Motor neuron (in vitro differentiated cells): ENCODE measurements around the gene RABAC1. TPM values are rescaled to one million over a fixed set of nuclear protein-coding genes. Genes with fewer than 3 reads are reported as not detected.
"Not testable (repeated sequence)": the region's sequence is repeated elsewhere in the genome, so short reads cannot be mapped to it uniquely, and the experiment has no call there.

Experiments
- ATAC-seq, 8 experiments: fragments of 200-7000 bp; cut with Tn5 transposase; replicated peaks in 6 of 8; 2 replicates each; pipeline ENCODE4 v1.8.0; 2021; ENCODE audit warnings: mild to moderate bottlenecking in 8 of 8, moderate library complexity in 8 of 8
- H3K27ac ChIP-seq, 2 donors: fragments of 250-450 bp; sonication (Bioruptor Pico); 2 replicates each; pipeline ENCODE4 v1.9.0; 2021; ENCODE audit warnings: antibody characterized with exemption in 2 of 2, mild to moderate bottlenecking in 2 of 2, moderate library complexity in 1 of 2
- H3K4me1 ChIP-seq, 2 donors: fragments of 250-450 bp; sonication (Bioruptor Pico); replicated peaks in 1 of 2; 2 replicates each; pipeline ENCODE4 v1.6.1; 2021; ENCODE audit warnings: antibody characterized with exemption in 2 of 2, mild to moderate bottlenecking in 2 of 2, moderate library complexity in 1 of 2
- H3K4me3 ChIP-seq, 5 donors: fragments of 250-450 bp; sonication (Bioruptor Pico); 2 replicates each; pipeline ENCODE4 v1.9.0; 2021; ENCODE audit warnings: antibody characterized with exemption in 5 of 5, mild to moderate bottlenecking in 5 of 5, moderate library complexity in 4 of 5
- WGBS, 10 experiments: fragments of 450-650 bp; shearing (Covaris generic); methylation state at CpG; one replicate each; pipeline ENCODE4 v1.0.0; 2022; 5-methylcytosine and 5-hydroxymethylcytosine counted together
- in situ Hi-C, 9 experiments: fragments of 400-800 bp; cut with MboI; loops; one replicate each; pipeline ENCODE4 v1.15.0; 2021; ENCODE audit warnings: low sequenced_read_pairs in 9 of 9, low pct_unique_long_range_greater_than_20kb in 2 of 9; ENCODE audit not compliant: unreplicated experiment in 9 of 9
- total RNA-seq, 8 experiments: library from RNA; unstranded; fragments of 300-600 nt; gene quantifications; 2 replicates each; pipeline versions ENCODE4 v1.2.3 to v1.2.4, GENCODE V29; 2022

RABAC1 gene
- total RNA-seq, 8 experiments from 2014 or later = 77.0 to 267 (median 181) TPM

- in situ Hi-C loops = loop anchor here in 2 of 9 experiments (10.0 kb wide), 2 partner anchors 72 to 82 kb away; partner anchors contain the start of genes ARHGEF1 (in 1 of the 2) and CD79A (in 1 of the 2)
- no peak for ATAC-seq
- WGBS, 10 experiments = 61 to 100% (median 88%) methylated on average over 1 to 5 of the region's 11 CpGs; no CpG with 5 or more reads in 4 of the 10 experiments
- H3K27ac ChIP-seq = no peak overlapping the region
- H3K4me1 ChIP-seq = peaks cover 5 to 10% of the 10 kb centered on the region in 2 donors
- peak overlapping the region in 2 of 5 donors; percentile 94 to 98 for H3K4me3 ChIP-seq
Observed at GRCh38 chr19:41957161-41957837, 1.8 kb downstream of the RABAC1 start.

DNA sequence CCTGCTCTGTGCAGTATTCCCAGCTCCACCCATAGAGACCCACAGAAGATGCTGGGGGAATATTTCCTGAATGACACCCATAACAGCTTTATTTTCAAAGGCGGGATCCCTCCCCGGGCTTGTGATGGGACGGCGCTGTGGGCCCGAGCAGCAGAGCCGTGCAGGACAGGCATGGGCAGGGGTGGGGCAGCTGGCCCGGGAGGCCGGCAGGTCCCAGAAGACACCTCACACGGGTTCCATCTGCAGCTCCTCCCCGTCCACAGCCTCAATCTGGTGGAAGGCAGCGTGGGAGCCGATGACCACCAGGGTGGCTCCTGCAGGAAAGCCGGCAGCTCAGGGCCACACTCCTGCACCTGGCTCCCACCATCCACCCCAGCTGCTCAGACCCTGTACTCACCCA, 2.5 kb downstream of the RABAC1 start:
- no peak for ATAC-seq
- peaks cover 5 to 12% of the 10 kb centered on the region in 2 donors for H3K4me1 ChIP-seq
- H3K4me3 ChIP-seq = no peak overlapping the region
- in situ Hi-C loops = loop anchor here in 2 of 9 experiments (10.0 kb wide), 2 partner anchors 72 to 82 kb away; partner anchors contain the start of genes ARHGEF1 (in 1 of the 2) and CD79A (in 1 of the 2)
- WGBS, 10 experiments = 93 to 100% (median 96%) methylated on average over 1 to 5 of the region's 13 CpGs; no CpG with 5 or more reads in 7 of the 10 experiments
- no peak overlapping the region for H3K27ac ChIP-seq

- in situ Hi-C loops = loop anchor here in 2 of 9 experiments (10.0 kb wide), 2 partner anchors 71 to 81 kb away; partner anchors contain the start of genes ARHGEF1 (in 1 of the 2) and CD79A (in 1 of the 2)
- ATAC-seq = no peak
- H3K4me1 ChIP-seq = peaks cover 5 to 15% of the 10 kb centered on the region in 2 donors
- WGBS, 10 experiments = 60 to 100% (median 80%) methylated on average over 1 to 4 of the region's 7 CpGs; no CpG with 5 or more reads in 6 of the 10 experiments
- no peak overlapping the region for H3K27ac ChIP-seq
- H3K4me3 ChIP-seq = no peak overlapping the region
Observed at GRCh38 chr19:41955521-41955920, 3.6 kb downstream of the RABAC1 start.

DNA sequence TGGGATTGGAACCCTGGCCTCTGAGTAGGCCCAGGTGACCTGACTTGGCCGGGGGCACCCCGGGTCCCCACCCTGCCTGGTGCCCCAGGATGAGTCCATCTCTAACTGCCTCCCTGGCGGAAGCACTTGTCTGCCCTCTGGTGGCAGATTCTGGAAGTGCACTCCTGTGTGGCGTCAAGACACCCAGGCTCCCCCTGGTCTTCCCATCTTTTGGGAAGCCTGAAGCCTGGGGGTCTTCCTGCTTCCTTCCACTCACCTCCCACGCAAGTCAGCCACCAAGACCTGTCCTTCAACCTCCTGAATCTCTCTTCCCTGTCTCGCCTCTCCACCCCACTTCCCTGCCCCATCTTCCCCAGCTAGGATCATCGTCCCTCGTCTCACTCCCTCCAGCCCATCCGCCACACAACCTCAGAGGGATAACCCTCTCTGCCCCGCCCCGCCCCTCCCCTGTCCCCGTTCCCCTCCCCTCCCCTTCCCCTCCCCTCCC, 7.4 kb downstream of the RABAC1 start:
- 0% methylated on average over 2 to 4 of the region's 12 CpGs; no CpG with 5 or more reads in 8 of the 10 experiments for WGBS, 10 experiments
- ATAC-seq = peak; percentile 78 to 97 (median 82)
- in situ Hi-C loops = loop anchor here in 2 of 9 experiments (10.0 kb wide), 2 partner anchors 67 to 77 kb away; partner anchors contain the start of genes ARHGEF1 (in 1 of the 2) and CD79A (in 1 of the 2)
- Histone ChIP-seq H3K4me3 (no peak overlapping the region), H3K27ac (no peak overlapping the region), H3K4me1 (peaks cover 0 to 5% of the 10 kb centered on the region in 2 donors)

DNA sequence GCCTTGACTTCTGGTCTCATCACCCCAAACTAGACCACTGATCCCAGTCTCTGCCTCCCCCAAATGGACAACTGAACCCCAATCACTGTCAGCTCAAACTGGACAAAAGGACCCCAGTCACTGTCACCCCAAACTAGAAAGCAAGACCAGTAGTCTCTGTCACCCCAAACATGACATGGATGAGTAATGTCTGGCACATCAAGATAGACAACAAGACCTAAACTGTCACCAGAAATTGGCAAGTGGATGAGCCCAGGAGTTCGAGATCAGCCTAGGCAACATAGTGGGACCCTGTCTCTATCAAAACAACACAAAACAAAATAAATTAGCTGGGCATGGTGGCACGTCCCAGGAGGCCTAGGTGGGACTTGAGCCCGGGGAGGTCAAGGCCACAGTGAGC, 12.0 kb downstream of the RABAC1 start:
- WGBS, 10 experiments = 33 to 80% (median 67%) methylated on average over 1 to 3 of the region's 3 CpGs; no CpG with 5 or more reads in 6 of the 10 experiments
- in situ Hi-C loops = no loop called here
- ATAC-seq = no peak
- H3K27ac ChIP-seq = no peak overlapping the region
- no peak overlapping the region for H3K4me3 ChIP-seq
- H3K4me1 ChIP-seq = peaks cover 0 to 5% of the 10 kb centered on the region in 2 donors

DNA sequence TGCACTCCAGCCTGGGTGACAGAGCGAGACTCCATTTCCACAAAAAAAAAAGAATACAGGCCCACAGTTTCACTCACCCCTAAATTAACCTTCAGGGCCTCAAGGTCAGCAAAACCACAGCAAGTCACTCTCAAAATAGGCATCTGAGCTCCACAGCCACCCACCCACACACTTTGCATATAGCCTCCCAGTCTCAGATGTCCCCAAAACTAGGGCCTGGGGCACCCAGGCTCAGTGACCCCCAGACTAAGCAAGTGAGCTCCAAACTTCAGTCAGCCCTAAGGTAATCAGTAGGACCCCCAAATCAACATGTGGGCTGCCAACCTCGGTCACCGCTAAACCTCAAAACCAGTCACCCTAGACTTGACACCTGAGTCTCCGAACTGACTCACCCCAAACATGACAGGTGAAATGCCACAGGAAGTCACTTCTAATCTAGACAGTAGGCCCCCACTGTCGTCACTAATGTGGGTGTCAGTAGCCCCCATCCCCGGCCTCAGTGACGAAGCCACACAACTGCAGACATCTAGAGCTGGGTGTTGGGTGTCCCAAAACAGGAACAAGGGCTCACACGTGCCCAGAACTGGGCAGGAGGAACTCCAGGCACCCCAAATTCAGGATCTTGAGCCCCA, 13.9 kb downstream of the RABAC1 start:
- Histone ChIP-seq H3K4me3 (no peak overlapping the region), H3K4me1 (peaks cover 3 to 4% of the 10 kb centered on the region in 2 donors), H3K27ac (no peak overlapping the region)
- 40 to 100% (median 71%) methylated on average over 1 to 3 of the region's 8 CpGs; no CpG with 5 or more reads in 5 of the 10 experiments for WGBS, 10 experiments
- in situ Hi-C loops = no loop called here
- no peak for ATAC-seq

DNA sequence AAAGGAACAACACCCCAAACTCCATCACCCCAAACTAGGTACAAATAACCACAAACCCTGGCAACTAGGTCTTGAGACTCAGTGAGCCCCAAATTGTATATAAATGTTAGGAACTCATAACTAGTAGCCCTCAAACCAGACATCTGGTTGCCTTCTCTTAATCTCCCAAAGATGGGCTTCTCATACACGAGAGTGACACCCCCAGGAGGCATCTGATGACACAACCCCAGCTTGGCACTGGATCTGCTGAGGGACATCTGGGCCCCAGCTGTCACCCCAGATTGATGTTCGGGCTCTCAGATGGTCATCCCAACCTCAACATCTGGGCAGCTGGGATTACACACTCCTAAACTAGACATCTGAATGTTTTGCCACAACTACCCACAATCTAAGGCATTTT, 14.8 kb downstream of the RABAC1 start:
- no peak overlapping the region for H3K4me3 ChIP-seq
- in situ Hi-C loops = no loop called here
- WGBS, 10 experiments = 0 to 64% (median 17%) methylated on average over 1 to 2 of the region's 2 CpGs; no CpG with 5 or more reads in 7 of the 10 experiments
- H3K27ac ChIP-seq = no peak overlapping the region
- H3K4me1 ChIP-seq = peaks cover 4 to 7% of the 10 kb centered on the region in 2 donors
- no peak for ATAC-seq

DNA sequence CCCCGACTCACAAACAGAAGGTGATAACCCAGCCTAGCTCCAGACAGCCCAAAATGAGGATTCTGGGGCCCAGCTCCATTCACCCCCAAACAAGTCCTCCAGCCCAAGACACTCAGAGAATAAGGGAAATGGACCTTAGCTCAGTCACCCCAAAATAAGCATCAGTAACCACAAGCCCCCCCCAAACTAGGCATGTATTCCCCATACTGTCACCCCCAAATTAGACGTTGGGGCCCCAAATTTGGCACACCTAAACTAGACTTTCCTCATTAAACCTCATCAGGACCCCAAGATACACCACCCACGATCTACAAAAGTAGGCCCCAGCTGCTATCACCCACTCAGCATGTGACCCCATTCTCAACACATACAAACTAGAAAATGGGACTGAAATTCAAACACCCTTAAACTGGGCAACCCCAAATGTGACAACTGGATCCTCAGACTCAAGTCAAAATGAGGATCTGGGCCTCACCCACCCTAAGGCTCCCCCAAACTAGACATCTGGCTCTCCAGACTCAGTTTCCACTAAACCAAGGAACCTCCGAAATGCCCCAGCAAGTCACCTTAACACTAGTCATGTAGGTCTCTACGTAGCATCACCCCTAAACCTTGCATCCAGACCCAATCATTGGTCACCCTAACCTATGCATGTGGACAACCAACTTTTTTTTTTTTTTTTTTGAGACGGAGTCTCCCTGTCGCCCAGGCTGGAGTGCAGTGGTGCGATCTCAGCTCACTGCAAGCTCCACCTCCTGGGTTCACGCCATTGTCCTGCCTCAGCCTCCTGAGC, 17.5 kb downstream of the RABAC1 start:
- H3K4me3 ChIP-seq = peak overlapping the region in 3 of 5 donors; percentile 36 to 44 (median 41)
- no peak overlapping the region for H3K27ac ChIP-seq
- in situ Hi-C loops = no loop called here
- WGBS, 10 experiments = 83 to 100% (median 92%) methylated on average over 1 to 3 of the region's 9 CpGs; no CpG with 5 or more reads in 5 of the 10 experiments
- no peak for ATAC-seq
- peaks cover 17 to 21% of the 10 kb centered on the region in 2 donors for H3K4me1 ChIP-seq

GRCh38 chr19:41940731-41941409, 18.3 kb downstream of the RABAC1 start:
- ATAC-seq = peak in 5 of 8 experiments; percentile 28 to 44 (median 32)
- H3K27ac ChIP-seq = peak overlapping the region in 1 of 2 donors; percentile 84
- peaks cover 25 to 28% of the 10 kb centered on the region in 2 donors for H3K4me1 ChIP-seq
- H3K4me3 ChIP-seq = peak overlapping the region; percentile 26 to 44 (median 36)
- in situ Hi-C loops = no loop called here
- WGBS, 10 experiments = no CpG with 5 or more reads among the region's 53 CpGs

DNA sequence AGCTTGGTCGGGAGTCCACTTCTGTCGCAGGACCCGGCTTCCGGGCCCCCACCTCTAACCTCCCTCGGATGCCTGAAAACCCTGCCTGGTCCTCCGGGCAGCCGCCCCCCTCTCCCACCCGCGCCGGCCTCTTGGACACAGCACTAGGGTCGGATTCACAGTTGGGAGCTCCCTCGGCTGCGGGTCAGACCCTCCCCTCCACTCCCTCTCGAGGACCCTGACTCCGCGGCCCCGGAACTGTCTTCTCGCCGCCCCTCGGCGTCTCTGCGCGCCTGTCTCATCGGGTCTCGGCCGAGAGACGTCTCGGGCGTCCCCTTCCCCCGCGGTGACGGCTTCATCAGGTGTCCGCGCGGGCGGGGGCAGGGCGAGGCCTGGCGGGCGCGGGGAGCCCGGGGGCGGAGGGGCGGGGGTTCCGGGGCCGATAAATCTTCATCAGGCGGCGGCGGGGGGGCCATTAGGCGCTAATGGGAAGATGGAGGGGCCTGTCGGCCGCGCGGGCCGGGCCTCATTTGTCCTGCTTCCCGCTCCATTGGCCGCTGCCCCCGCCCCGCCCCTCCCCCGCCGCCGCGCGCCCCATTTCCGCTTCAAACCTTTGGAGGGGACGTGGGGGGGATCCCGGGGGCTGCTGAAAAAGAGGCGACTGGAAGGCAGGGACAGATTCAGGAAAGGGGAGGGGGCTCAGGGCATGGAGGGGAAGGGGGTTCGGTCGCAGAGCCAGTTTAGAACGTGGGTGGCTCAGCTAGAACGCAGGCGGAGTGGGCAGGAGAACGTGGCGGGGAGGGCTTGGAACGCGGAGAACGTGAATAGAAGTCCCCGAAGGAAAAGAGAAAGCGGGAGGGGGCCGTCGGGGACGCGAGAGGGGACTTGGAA, 19.0 kb downstream of the RABAC1 start:
- Histone ChIP-seq H3K4me1 (peaks cover 32 to 35% of the 10 kb centered on the region in 2 donors), H3K27ac (peak overlapping the region in 1 of 2 donors; percentile 84), H3K4me3 (peak overlapping the region; percentile 26 to 44 (median 36))
- peak in 6 of 8 experiments; percentile 18 to 78 (median 72) for ATAC-seq
- 0% methylated on average over 1 of the region's 83 CpGs; no CpG with 5 or more reads in 9 of the 10 experiments for WGBS, 10 experiments
- in situ Hi-C loops = no loop called here

DNA sequence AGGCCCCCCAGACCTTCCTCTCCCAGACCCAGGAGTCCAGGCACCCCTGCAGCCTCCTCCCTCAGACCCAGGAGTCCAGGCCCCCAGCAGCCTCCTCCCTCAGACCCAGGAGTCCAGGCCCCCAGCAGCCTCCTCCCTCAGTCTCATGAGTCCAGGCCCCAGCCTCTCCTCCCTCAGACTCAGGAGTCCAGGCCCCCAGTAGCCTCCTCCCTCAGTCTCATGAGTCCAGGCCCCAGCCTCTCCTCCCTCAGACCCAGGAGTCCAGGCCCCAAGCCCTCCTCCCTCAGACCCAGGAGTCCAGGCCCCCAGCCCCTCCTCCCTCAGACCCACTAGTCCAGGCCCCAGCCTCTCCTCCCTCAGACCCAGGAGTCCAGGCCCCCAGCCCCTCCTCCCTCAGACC, 19.9 kb downstream of the RABAC1 start:
- peaks cover 37 to 42% of the 10 kb centered on the region in 2 donors for H3K4me1 ChIP-seq
- in situ Hi-C loops, ATAC-seq, H3K27ac ChIP-seq, H3K4me3 ChIP-seq: not testable (repeated sequence)
